ENCODE data around the gene CNOT11.

Gene CNOT11

GRCh38 chr2:101273056-101273455 is 20.4 kb downstream of the CNOT11 start:
- H3K4me3 ChIP-seq (ENCODE audit: low read depth, low read length) = no peak overlapping the region
- TF ChIP-seq, protein P1, sequence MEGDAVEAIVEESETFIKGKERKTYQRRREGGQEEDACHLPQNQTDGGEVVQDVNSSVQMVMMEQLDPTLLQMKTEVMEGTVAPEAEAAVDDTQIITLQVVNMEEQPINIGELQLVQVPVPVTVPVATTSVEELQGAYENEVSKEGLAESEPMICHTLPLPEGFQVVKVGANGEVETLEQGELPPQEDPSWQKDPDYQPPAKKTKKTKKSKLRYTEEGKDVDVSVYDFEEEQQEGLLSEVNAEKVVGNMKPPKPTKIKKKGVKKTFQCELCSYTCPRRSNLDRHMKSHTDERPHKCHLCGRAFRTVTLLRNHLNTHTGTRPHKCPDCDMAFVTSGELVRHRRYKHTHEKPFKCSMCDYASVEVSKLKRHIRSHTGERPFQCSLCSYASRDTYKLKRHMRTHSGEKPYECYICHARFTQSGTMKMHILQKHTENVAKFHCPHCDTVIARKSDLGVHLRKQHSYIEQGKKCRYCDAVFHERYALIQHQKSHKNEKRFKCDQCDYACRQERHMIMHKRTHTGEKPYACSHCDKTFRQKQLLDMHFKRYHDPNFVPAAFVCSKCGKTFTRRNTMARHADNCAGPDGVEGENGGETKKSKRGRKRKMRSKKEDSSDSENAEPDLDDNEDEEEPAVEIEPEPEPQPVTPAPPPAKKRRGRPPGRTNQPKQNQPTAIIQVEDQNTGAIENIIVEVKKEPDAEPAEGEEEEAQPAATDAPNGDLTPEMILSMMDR (IDR thresholded peaks at IDR 0.05; ENCODE audit: low read depth, low read length) = no peak

DNA sequence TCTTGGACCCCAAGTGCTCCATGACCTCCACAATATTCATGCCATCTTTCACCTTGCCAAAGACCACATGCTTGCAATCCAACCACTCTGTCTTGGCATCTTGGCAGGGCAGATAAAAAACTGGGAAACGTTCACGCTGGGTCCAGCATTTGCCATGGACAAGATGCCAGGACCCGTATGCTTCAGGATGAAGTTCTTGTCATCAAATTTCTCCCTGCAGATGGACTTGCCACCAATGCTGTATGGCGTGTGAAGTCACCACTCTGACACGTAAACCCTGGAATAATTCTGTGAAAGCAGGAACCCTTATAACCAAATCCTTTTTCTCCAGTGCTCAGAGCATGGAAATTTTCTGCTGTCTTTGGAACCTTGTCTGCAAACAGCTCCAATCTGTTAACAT is 21.5 kb downstream of the CNOT11 start:
- TF ChIP-seq, protein P1 (IDR thresholded peaks at IDR 0.05; ENCODE audit: low read depth, low read length) = no peak

GRCh38 chr2:101277111-101277510 is 24.4 kb downstream of the CNOT11 start:
- TF ChIP-seq, protein P1 (IDR thresholded peaks at IDR 0.05; ENCODE audit: low read depth, low read length) = no peak

More for the DNA sequence above, 21.5 kb downstream of the CNOT11 start:
- no peak overlapping the region for H3K4me3 ChIP-seq (ENCODE audit: low read depth, low read length)

GRCh38 chr2:101278925-101279324 is 26.2 kb downstream of the CNOT11 start:
- TF ChIP-seq, protein P1 (IDR thresholded peaks at IDR 0.05; ENCODE audit: low read depth, low read length) = no peak
- H3K4me3 ChIP-seq (ENCODE audit: low read depth, low read length) = no peak overlapping the region

More at GRCh38 chr2:101277111-101277510, 24.4 kb downstream of the CNOT11 start:
- no peak overlapping the region for H3K4me3 ChIP-seq (ENCODE audit: low read depth, low read length)

DNA sequence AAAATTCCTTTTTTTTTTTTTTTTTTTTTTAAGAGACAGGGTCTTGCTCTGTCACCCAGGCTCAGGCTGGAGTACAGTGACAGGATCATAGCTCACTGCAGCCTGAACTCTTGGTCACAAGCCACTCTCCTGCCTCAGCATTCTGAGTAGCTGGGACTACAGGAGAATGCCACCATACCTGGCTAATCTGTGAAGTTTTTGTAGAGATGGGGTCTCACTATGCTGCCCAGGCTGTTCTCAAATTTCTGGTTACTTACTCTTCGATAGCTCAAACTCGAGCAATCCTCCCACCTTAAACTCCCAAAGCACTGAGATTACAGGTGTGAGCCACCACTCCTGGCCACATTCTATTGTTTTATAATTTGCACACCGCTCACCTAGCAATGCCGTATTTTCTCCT is 28.8 kb downstream of the CNOT11 start:
- H3K4me3 ChIP-seq (ENCODE audit: low read depth, low read length) = no peak overlapping the region
- TF ChIP-seq, protein P1 (IDR thresholded peaks at IDR 0.05; ENCODE audit: low read depth, low read length) = no peak

- TF ChIP-seq, protein P1 (IDR thresholded peaks at IDR 0.05; ENCODE audit: low read depth, low read length) = no peak
- H3K4me3 ChIP-seq (ENCODE audit: low read depth, low read length) = no peak overlapping the region
Measured at GRCh38 chr2:101282980-101283379, 30.3 kb downstream of the CNOT11 start.

GRCh38 chr2:101286684-101287083 is 34.0 kb downstream of the CNOT11 start:
- TF ChIP-seq, protein P1 (IDR thresholded peaks at IDR 0.05; ENCODE audit: low read depth, low read length) = no peak
- no peak overlapping the region for H3K4me3 ChIP-seq (ENCODE audit: low read depth, low read length)
